ENCODE results near the gene SLC30A10. TPM values are rescaled to one million over a fixed set of nuclear protein-coding genes. Genes with fewer than 3 reads are reported as not detected.

SLC30A10 gene
- polyA plus RNA-seq, 1 donor from 2014 or later = 5.3 TPM

DNA sequence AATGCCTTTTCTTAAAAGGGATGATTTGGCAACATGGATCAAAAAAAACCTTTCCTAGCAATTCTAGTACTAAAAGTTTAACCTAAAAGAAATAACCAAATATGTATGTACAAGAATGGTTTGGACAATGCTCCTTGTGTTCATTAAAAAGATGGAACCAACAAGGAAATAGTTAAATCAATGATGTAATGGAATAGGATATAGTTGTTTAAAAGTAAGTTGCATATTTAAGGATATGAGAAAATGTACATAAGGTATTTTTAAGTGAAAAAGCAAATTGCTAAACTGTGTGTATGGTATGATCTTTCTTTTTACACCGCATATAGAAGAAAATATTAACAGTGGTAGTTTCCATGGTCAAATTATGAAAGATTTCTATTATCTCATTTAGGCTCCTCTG, 12.1 kb downstream of the SLC30A10 start:
- no peak overlapping the region for H3K4me3 ChIP-seq (ENCODE audit: low read length)
- H3K9me3 ChIP-seq (ENCODE audit: low read length) = no peaks in the 10 kb centered on the region
- H3K9me2 ChIP-seq (ENCODE audit: insufficient read depth, low read length) = no peaks in the 10 kb centered on the region
- TF ChIP-seq, protein P1, sequence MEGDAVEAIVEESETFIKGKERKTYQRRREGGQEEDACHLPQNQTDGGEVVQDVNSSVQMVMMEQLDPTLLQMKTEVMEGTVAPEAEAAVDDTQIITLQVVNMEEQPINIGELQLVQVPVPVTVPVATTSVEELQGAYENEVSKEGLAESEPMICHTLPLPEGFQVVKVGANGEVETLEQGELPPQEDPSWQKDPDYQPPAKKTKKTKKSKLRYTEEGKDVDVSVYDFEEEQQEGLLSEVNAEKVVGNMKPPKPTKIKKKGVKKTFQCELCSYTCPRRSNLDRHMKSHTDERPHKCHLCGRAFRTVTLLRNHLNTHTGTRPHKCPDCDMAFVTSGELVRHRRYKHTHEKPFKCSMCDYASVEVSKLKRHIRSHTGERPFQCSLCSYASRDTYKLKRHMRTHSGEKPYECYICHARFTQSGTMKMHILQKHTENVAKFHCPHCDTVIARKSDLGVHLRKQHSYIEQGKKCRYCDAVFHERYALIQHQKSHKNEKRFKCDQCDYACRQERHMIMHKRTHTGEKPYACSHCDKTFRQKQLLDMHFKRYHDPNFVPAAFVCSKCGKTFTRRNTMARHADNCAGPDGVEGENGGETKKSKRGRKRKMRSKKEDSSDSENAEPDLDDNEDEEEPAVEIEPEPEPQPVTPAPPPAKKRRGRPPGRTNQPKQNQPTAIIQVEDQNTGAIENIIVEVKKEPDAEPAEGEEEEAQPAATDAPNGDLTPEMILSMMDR (IDR thresholded peaks at IDR 0.05; ENCODE audit: poor library complexity, severe bottlenecking) = no peak
- no peak for TF ChIP-seq RAD21 (conservative IDR thresholded peaks at IDR 0.05)
- no peak for TF ChIP-seq POLR2AphosphoS5 (IDR thresholded peaks at IDR 0.05)
- no peak for TF ChIP-seq MXI1 (conservative IDR thresholded peaks at IDR 0.05; ENCODE audit: poor library complexity, severe bottlenecking)
- no peak for TF ChIP-seq TAF1 (IDR thresholded peaks at IDR 0.05; ENCODE audit: low read depth)
- TF ChIP-seq EP300 (conservative IDR thresholded peaks at IDR 0.05; ENCODE audit: poor library complexity, severe bottlenecking) = no peak
- no peak overlapping the region for H3K4me2 ChIP-seq (ENCODE audit: low read length)
- no peaks in the 10 kb centered on the region for H3K27me3 ChIP-seq (ENCODE audit: insufficient read depth, low read depth, low read length)
- no peaks in the 10 kb centered on the region for H4K20me1 ChIP-seq (ENCODE audit: insufficient read depth)
- H3K79me2 ChIP-seq (replicated peaks; ENCODE audit: insufficient read depth, low read length) = no peaks in the 10 kb centered on the region
- no peak overlapping the region for H2AFZ ChIP-seq (ENCODE audit: low read depth, low read length)
- H3F3A ChIP-seq (ENCODE audit: insufficient read depth, low read length, poor library complexity, severe bottlenecking) = no peaks in the 10 kb centered on the region
- no peak overlapping the region for H3K9ac ChIP-seq (ENCODE audit: low read length)
- H3K36me3 ChIP-seq (ENCODE audit: insufficient read depth, low read length) = no peaks in the 10 kb centered on the region
- H3K27ac ChIP-seq (ENCODE audit: low read length) = no peak overlapping the region

DNA sequence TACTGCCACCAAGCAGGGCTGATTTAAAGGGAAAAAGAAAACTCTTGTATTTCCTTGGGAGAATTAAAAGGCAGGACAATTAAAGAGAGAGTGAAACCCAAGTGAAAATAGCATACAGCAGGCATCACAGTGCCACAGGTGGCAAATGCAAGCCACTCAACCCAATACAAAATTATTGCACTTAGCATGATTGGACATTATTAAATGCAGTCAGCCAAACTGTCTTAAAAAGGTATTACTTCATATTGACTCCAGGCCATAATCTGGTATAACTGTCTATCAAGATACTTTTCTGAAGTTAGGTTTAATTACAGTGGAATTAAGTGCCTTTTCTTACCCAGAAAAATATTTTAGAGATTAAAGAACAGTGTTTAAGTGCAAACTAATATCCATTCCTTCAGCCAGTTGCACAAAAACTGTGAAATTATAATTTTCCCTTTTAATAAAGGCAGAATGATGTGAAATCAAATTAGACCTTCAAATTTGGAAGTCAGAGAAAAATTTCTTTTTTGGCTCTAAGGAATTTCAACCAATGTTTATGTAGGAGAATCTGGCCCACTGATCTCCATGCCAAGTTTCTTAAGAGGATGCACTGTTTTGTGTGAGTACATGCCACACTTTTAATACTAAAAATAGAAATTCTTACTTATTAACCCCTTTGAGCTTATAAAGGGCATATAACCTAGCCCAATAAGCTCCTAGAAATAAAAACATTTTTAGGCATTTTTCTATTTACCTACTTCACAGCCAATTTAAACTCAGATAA, 15.2 kb downstream of the SLC30A10 start:
- no peak overlapping the region for H2AFZ ChIP-seq (ENCODE audit: low read depth, low read length)
- no peaks in the 10 kb centered on the region for H3K36me3 ChIP-seq (ENCODE audit: insufficient read depth, low read length)
- H3F3A ChIP-seq (ENCODE audit: insufficient read depth, low read length, poor library complexity, severe bottlenecking) = no peaks in the 10 kb centered on the region
- no peak overlapping the region for H3K4me3 ChIP-seq (ENCODE audit: low read length)
- H3K27me3 ChIP-seq (ENCODE audit: insufficient read depth, low read depth, low read length) = no peaks in the 10 kb centered on the region
- no peaks in the 10 kb centered on the region for H3K9me2 ChIP-seq (ENCODE audit: insufficient read depth, low read length)
- no peaks in the 10 kb centered on the region for H3K9me3 ChIP-seq (ENCODE audit: low read length)
- H3K27ac ChIP-seq (ENCODE audit: low read length) = no peak overlapping the region
- H4K20me1 ChIP-seq (ENCODE audit: insufficient read depth) = no peaks in the 10 kb centered on the region
- H3K4me2 ChIP-seq (ENCODE audit: low read length) = no peak overlapping the region
- no peak for TF ChIP-seq RAD21 (conservative IDR thresholded peaks at IDR 0.05)
- TF ChIP-seq REST (IDR thresholded peaks at IDR 0.05; ENCODE audit: borderline replicate concordance) = no peak
- TF ChIP-seq EP300 (conservative IDR thresholded peaks at IDR 0.05; ENCODE audit: poor library complexity, severe bottlenecking) = no peak
- TF ChIP-seq MXI1 (conservative IDR thresholded peaks at IDR 0.05; ENCODE audit: poor library complexity, severe bottlenecking) = no peak
- no peak for TF ChIP-seq TAF1 (IDR thresholded peaks at IDR 0.05; ENCODE audit: low read depth)
- no peak overlapping the region for H3K9ac ChIP-seq (ENCODE audit: low read length)
- H3K79me2 ChIP-seq (replicated peaks; ENCODE audit: insufficient read depth, low read length) = no peaks in the 10 kb centered on the region

DNA sequence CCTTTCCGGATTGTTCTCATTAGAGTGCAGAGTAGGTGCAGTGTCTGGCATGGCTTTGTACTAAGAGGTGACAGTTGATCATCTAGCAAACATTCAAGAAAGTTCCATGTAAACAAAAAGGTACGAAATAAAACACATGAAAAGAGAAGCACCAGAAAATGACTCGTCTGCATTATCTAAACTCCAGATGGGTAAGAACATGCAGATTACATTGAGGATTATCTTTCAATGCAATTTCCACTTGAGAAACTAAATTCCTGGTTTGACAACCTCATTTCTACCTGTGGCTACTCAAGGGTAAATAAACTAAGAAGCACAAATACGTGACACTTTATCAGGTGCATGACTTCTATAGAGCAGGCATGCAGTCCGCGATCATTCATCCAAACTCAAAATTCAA, 17.6 kb downstream of the SLC30A10 start:
- H3K9me2 ChIP-seq (ENCODE audit: insufficient read depth, low read length) = no peaks in the 10 kb centered on the region
- H3K9me3 ChIP-seq (ENCODE audit: low read length) = no peaks in the 10 kb centered on the region
- no peak overlapping the region for H3K9ac ChIP-seq (ENCODE audit: low read length)
- no peak overlapping the region for H3K4me2 ChIP-seq (ENCODE audit: low read length)
- H3F3A ChIP-seq (ENCODE audit: insufficient read depth, low read length, poor library complexity, severe bottlenecking) = no peaks in the 10 kb centered on the region
- no peaks in the 10 kb centered on the region for H4K20me1 ChIP-seq (ENCODE audit: insufficient read depth)
- H3K36me3 ChIP-seq (ENCODE audit: insufficient read depth, low read length) = no peaks in the 10 kb centered on the region
- H3K79me2 ChIP-seq (replicated peaks; ENCODE audit: insufficient read depth, low read length) = no peaks in the 10 kb centered on the region
- H3K27ac ChIP-seq (ENCODE audit: low read length) = no peak overlapping the region
- H2AFZ ChIP-seq (ENCODE audit: low read depth, low read length) = no peak overlapping the region
- no peaks in the 10 kb centered on the region for H3K27me3 ChIP-seq (ENCODE audit: insufficient read depth, low read depth, low read length)
- H3K4me3 ChIP-seq (ENCODE audit: low read length) = no peak overlapping the region
- no peak for TF ChIP-seq REST (IDR thresholded peaks at IDR 0.05; ENCODE audit: borderline replicate concordance)
- TF ChIP-seq TAF1 (IDR thresholded peaks at IDR 0.05; ENCODE audit: low read depth) = no peak
- no peak for TF ChIP-seq MXI1 (conservative IDR thresholded peaks at IDR 0.05; ENCODE audit: poor library complexity, severe bottlenecking)
- TF ChIP-seq, protein P1 (IDR thresholded peaks at IDR 0.05; ENCODE audit: poor library complexity, severe bottlenecking) = no peak
- TF ChIP-seq SMC3 (conservative IDR thresholded peaks at IDR 0.05; ENCODE audit: poor library complexity) = no peak
- TF ChIP-seq EP300 (conservative IDR thresholded peaks at IDR 0.05; ENCODE audit: poor library complexity, severe bottlenecking) = no peak
- no peak for TF ChIP-seq EZH2 (IDR thresholded peaks at IDR 0.05; ENCODE audit: borderline replicate concordance, insufficient read depth, low read length, poor library complexity, severe bottlenecking)
- TF ChIP-seq POLR2AphosphoS5 (IDR thresholded peaks at IDR 0.05) = no peak

Data from neural cell (in vitro differentiated cells).